SK-N-SH (cell line): ENCODE results near the gene GNAT3. TPM values are rescaled to one million over a fixed set of nuclear protein-coding genes. Genes with fewer than 3 reads are reported as not detected.

Source experiments
- CTCF ChIA-PET: fragments of 300-600, 350-600 bp; formaldehyde crosslinking; extraction: SDS; loops from one replicate; lab custom pipeline; 2021; lab: Yijun Ruan, JAX
- POLR2A ChIA-PET: fragments of 350-600 bp; sonication (Branson Sonifier 250); formaldehyde crosslinking; extraction: SDS; loops from one replicate; lab custom pipeline; 2020; ENCODE audit warnings: antibody characterized with exemption, inconsistent platforms; lab: Yijun Ruan, JAX
- DNase-seq: peaks from one replicate; pipeline ENCODE4 v3.0.0; 2012
- H2AFZ ChIP-seq: fragments of 200-600 bp; sonication (generic); 2 replicates; pipeline ENCODE4 v1.8.1; 2016; ENCODE audit warnings: antibody characterized with exemption, mild to moderate bottlenecking, low read depth
- H3F3A ChIP-seq: fragments of 200-600 bp; sonication (generic); replicated peaks from 2 replicates; pipeline ENCODE3; 2016; ENCODE audit warnings: antibody characterized with exemption, mild to moderate bottlenecking; ENCODE audit not compliant: insufficient read depth
- H3K27ac ChIP-seq, 2 experiments: fragments of 200-500 bp in 1 of 2; fragments of 200-600 bp in 1 of 2; sonication (Bioruptor generic) in 1 of 2; sonication (generic), shearing (Covaris generic) in 1 of 2; 2 replicates each; pipeline versions ENCODE4 v1.5.1 to v1.6.1; 2014 to 2016; ENCODE audit warnings: low read depth in 2 of 2, inconsistent platforms in 1 of 2, low read length in 1 of 2, mild to moderate bottlenecking in 1 of 2, mixed read lengths in 1 of 2
- H3K27me3 ChIP-seq: fragments of 200-600 bp; sonication (generic), shearing (Covaris generic); 2 replicates; pipeline ENCODE4 v1.6.1; 2016; ENCODE audit warnings: mixed run types; ENCODE audit not compliant: insufficient read depth
- H3K36me3 ChIP-seq, 2 experiments: fragments of 200-500 bp in 1 of 2; fragments of 200-600 bp in 1 of 2; sonication (Bioruptor generic) in 1 of 2; sonication (generic) in 1 of 2; replicated peaks in 1 of 2; 2 replicates each; pipeline versions ENCODE3 to v1.5.1; 2014 to 2016; ENCODE audit warnings: low read length in 1 of 2, mild to moderate bottlenecking in 1 of 2; ENCODE audit not compliant: insufficient read depth in 2 of 2, control insufficient read depth in 1 of 2
- H3K4me1 ChIP-seq, 2 experiments: fragments of 200-500 bp in 1 of 2; fragments of 200-600 bp in 1 of 2; sonication (Bioruptor generic) in 1 of 2; sonication (generic), shearing (Covaris generic) in 1 of 2; 2 replicates each; pipeline versions ENCODE4 v1.5.1 to v1.6.1; 2014 to 2016; ENCODE audit warnings: low read depth in 1 of 2, low read length in 1 of 2, mixed run types in 1 of 2; ENCODE audit not compliant: insufficient read depth in 2 of 2, control insufficient read depth in 1 of 2
- H3K4me2 ChIP-seq: fragments of 200-600 bp; sonication (generic), shearing (Covaris generic); 2 replicates; pipeline ENCODE4 v1.6.1; 2017; ENCODE audit warnings: mixed run types
- H3K4me3 ChIP-seq, 2 experiments: fragments of 200-500 bp in 1 of 2; fragments of 200-600 bp in 1 of 2; sonication (Bioruptor generic) in 1 of 2; sonication (generic), shearing (Covaris generic) in 1 of 2; 2 replicates each; pipeline versions ENCODE4 v1.5.1 to v1.8.1; 2014 to 2016; ENCODE audit warnings: low read depth in 2 of 2, inconsistent platforms in 1 of 2, low read length in 1 of 2, mild to moderate bottlenecking in 1 of 2, mixed read lengths in 1 of 2, moderate library complexity in 1 of 2
- H3K79me2 ChIP-seq: fragments of 200-600 bp; sonication (generic); 2 replicates; pipeline ENCODE4 v1.8.1; 2017; ENCODE audit warnings: mild to moderate bottlenecking; ENCODE audit not compliant: insufficient read depth
- H3K9ac ChIP-seq: fragments of 200-600 bp; sonication (generic); 2 replicates; pipeline ENCODE4 v1.6.1; 2017; ENCODE audit warnings: mixed run types
- H3K9me2 ChIP-seq: fragments of 200-600 bp; sonication (generic); 2 replicates; pipeline ENCODE4 v1.6.1; 2017; ENCODE audit warnings: mixed run types
- H3K9me3 ChIP-seq: fragments of 200-600 bp; sonication (generic); 2 replicates; pipeline ENCODE4 v1.6.1; 2017; ENCODE audit warnings: mixed run types, mild to moderate bottlenecking, moderate library complexity
- H4K20me1 ChIP-seq: fragments of 200-600 bp; sonication (generic); 2 replicates; pipeline ENCODE4 v1.6.1; 2017; ENCODE audit warnings: mild to moderate bottlenecking, mixed run types; ENCODE audit not compliant: insufficient read depth
- ELF1 ChIP-seq: IDR thresholded peaks from 2 replicates; pipeline ENCODE4 v1.4.0; 2012
- EP300 ChIP-seq, 2 experiments: IDR thresholded peaks; 2 replicates each; pipeline versions ENCODE4 v1.4.0 to v1.6.1; 2012; ENCODE audit warnings: borderline replicate concordance in 1 of 2, low read depth in 1 of 2, low read length in 1 of 2
- EZH2phosphoT487 ChIP-seq: fragments of 200-600 bp; sonication (generic); IDR thresholded peaks from 2 replicates; pipeline ENCODE4 v1.6.1; 2017; ENCODE audit warnings: low read depth, mixed run types, mild to moderate bottlenecking, antibody characterized with exemption, moderate library complexity, borderline replicate concordance
- GATA2 ChIP-seq: sonication (generic); formaldehyde crosslinking; IDR thresholded peaks from 2 replicates; pipeline ENCODE4 v1.5.0; 2020; ENCODE audit warnings: mild to moderate bottlenecking, missing genetic modification reagents
- JUND ChIP-seq: IDR thresholded peaks from 2 replicates; pipeline ENCODE4 v1.4.0; 2012
- MAX ChIP-seq: IDR thresholded peaks from 2 replicates; pipeline ENCODE4 v1.4.0; 2012; ENCODE audit warnings: low read depth
- MEF2A ChIP-seq: IDR thresholded peaks from 2 replicates; pipeline ENCODE4 v1.4.0; 2012; ENCODE audit warnings: low read depth, borderline replicate concordance
- NRF1 ChIP-seq: IDR thresholded peaks from 2 replicates; pipeline ENCODE4 v1.6.1; 2012; ENCODE audit warnings: low read depth, mild to moderate bottlenecking, low read length
- POLR2AphosphoS5 ChIP-seq: IDR thresholded peaks from 2 replicates; pipeline ENCODE4 v1.6.1; 2012; ENCODE audit warnings: low read depth, low read length
- RCOR1 ChIP-seq: fragments of 150-350 bp; IDR thresholded peaks from 2 replicates; pipeline ENCODE4 v1.6.1; 2017; ENCODE audit warnings: antibody characterized with exemption, low read length
- RXRA ChIP-seq: IDR thresholded peaks from 2 replicates; pipeline ENCODE4 v1.4.0; 2012; ENCODE audit warnings: low read depth, mild to moderate bottlenecking, borderline replicate concordance
- SIN3A ChIP-seq: IDR thresholded peaks from 2 replicates; pipeline ENCODE4 v1.6.1; 2012; ENCODE audit warnings: low read depth, mild to moderate bottlenecking, low read length, moderate library complexity, borderline replicate concordance
- SMC3 ChIP-seq: IDR thresholded peaks from 2 replicates; pipeline ENCODE4 v1.6.1; 2012; ENCODE audit warnings: low read depth, low read length, improper control_type of control experiment
- TEAD4 ChIP-seq: IDR thresholded peaks from 2 replicates; pipeline ENCODE4 v1.4.0; 2012; ENCODE audit warnings: mild to moderate bottlenecking, borderline replicate concordance; ENCODE audit not compliant: insufficient read depth
- WGBS: methylation state at CpG from one replicate; pipeline ENCODE4 v1.1.6; 2017; ENCODE audit warnings: low lambda C conversion rate; 5-methylcytosine and 5-hydroxymethylcytosine counted together
- polyA plus RNA-seq, 3 experiments: library from polyadenylated mRNA; depleted of rRNA; stranded (reverse); fragments of >200 nt; gene quantifications; 2 replicates each; pipeline ENCODE4 v1.2.3, GENCODE V29; 2012
- TF ChIP-seq, protein P1 (sequence below): IDR thresholded peaks from 2 replicates; pipeline ENCODE4 v1.4.0; 2012; ENCODE audit warnings: low read depth, borderline replicate concordance
- TF ChIP-seq, protein P2 (sequence below): IDR thresholded peaks from 2 replicates; pipeline ENCODE4 v1.6.1; 2012; ENCODE audit warnings: mild to moderate bottlenecking, low read depth, low read length, moderate library complexity

The GNAT3 gene
- polyA plus RNA-seq, 1 of the 3 experiments (the other 2 are of a cell fraction): not detected

GRCh38 chr7:80521809-80522208, 9.9 kb upstream of the GNAT3 start:
- Histone ChIP-seq H3K27me3 (no peaks in the 10 kb centered on the region), H3K27ac (no peak overlapping the region), H3K4me3 (no peak overlapping the region), H3K4me2 (no peak overlapping the region), H3K79me2 (no peaks in the 10 kb centered on the region), H3K9me2 (no peaks in the 10 kb centered on the region), H3K36me3 (no peaks in the 10 kb centered on the region), H3K4me1 (no peaks in the 10 kb centered on the region), H2AFZ (no peak overlapping the region), H3F3A (no peaks in the 10 kb centered on the region), H3K9me3 (no peaks in the 10 kb centered on the region), H4K20me1 (no peaks in the 10 kb centered on the region), H3K9ac (no peak overlapping the region)
- POLR2A ChIA-PET: no interaction called here
- WGBS: 94% methylated on average over 2 of the region's 2 CpGs
- TF ChIP-seq MEF2A (no peak), RXRA (no peak), NRF1 (no peak), SIN3A (no peak), ELF1 (no peak), RCOR1 (no peak), GATA2 (CRISPR knock-in tag) (no peak), TEAD4 (no peak), SMC3 (no peak), EP300 (IDR thresholded peaks at IDR 0.05; ENCODE audit: borderline replicate concordance in 1 of 2, low read depth in 1 of 2, low read length in 1 of 2) (no peak), EZH2phosphoT487 (no peak), POLR2AphosphoS5 (no peak), JUND (no peak), MAX (no peak)
- TF ChIP-seq, protein P1, sequence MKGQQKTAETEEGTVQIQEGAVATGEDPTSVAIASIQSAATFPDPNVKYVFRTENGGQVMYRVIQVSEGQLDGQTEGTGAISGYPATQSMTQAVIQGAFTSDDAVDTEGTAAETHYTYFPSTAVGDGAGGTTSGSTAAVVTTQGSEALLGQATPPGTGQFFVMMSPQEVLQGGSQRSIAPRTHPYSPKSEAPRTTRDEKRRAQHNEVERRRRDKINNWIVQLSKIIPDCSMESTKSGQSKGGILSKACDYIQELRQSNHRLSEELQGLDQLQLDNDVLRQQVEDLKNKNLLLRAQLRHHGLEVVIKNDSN: no peak
- TF ChIP-seq, protein P2, sequence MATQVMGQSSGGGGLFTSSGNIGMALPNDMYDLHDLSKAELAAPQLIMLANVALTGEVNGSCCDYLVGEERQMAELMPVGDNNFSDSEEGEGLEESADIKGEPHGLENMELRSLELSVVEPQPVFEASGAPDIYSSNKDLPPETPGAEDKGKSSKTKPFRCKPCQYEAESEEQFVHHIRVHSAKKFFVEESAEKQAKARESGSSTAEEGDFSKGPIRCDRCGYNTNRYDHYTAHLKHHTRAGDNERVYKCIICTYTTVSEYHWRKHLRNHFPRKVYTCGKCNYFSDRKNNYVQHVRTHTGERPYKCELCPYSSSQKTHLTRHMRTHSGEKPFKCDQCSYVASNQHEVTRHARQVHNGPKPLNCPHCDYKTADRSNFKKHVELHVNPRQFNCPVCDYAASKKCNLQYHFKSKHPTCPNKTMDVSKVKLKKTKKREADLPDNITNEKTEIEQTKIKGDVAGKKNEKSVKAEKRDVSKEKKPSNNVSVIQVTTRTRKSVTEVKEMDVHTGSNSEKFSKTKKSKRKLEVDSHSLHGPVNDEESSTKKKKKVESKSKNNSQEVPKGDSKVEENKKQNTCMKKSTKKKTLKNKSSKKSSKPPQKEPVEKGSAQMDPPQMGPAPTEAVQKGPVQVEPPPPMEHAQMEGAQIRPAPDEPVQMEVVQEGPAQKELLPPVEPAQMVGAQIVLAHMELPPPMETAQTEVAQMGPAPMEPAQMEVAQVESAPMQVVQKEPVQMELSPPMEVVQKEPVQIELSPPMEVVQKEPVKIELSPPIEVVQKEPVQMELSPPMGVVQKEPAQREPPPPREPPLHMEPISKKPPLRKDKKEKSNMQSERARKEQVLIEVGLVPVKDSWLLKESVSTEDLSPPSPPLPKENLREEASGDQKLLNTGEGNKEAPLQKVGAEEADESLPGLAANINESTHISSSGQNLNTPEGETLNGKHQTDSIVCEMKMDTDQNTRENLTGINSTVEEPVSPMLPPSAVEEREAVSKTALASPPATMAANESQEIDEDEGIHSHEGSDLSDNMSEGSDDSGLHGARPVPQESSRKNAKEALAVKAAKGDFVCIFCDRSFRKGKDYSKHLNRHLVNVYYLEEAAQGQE: no peak
- CTCF ChIA-PET: interaction anchor here (0.9 kb wide), 1 partner anchor 24 kb away, joined by 3 read pairs; no protein-coding TSS in a partner anchor
- no peak for DNase-seq
